ENCODE measurements around the gene GPD2.
A peak's percentile ranks its signal among the peaks of the same experiment; 100 is the strongest.

The GPD2 gene

DNA sequence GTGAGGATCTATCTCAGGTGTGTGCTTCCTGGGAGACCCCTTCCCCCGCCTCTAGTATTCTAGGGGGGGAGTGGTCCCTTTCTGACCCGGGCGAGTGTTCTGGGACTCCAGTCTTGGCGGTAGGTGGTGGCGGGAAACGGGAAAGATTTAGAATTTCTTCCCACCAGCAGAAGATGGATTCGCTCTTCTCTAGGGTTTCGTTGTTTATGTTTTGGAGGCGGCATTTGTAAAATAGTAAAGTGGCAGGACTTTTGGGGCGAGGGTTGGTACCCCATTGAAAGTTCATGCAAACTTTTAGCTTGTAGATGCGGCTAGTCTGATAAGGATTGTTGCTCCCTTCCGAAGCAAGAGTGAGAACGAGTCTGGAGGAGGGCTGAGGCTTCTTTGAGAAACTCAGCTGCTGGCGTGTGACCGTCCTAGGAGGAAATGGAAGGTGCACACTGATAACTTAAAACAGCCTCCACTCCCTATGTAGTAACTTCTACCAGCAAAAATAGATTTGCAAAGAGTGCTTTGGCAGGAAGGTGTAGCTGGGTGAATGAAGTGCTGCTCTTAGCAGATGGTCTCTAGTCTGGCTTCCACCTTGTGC is 412 bp downstream of the GPD2 start:
- DNase-seq (ENCODE audit: low read depth in 2 of 2): no peak

DNA sequence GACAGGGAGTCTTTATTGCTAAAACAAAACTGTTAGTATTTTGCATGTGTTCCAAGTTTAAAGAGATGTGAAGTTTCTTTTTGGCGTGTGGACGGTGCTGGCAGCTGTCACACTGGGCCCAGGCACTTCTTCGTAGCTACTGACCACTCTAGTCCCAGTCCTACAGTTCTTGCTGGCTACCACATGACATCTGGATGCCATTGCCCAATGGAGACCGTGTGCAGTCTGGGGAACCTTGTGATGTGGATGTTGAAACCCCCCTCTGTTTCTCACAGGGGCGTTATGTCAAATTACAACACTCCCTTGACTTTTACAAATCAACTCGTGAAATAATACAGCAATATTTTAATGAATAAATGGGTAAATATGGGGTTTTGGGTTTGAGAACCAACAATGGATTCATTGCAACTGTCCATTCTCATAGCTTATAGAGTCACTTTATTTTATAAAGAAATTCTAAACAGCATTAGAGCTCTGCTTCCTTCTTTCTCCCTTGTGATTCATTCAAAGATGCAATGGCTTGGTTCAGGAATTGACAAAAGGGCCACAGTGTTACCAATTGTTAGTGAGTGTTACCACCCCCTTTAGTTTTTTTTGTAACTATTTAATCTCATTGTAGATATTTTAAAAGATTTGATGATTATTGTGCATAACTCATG is 1.2 kb downstream of the GPD2 start:
- no peak for DNase-seq (ENCODE audit: low read depth in 2 of 2)

DNA sequence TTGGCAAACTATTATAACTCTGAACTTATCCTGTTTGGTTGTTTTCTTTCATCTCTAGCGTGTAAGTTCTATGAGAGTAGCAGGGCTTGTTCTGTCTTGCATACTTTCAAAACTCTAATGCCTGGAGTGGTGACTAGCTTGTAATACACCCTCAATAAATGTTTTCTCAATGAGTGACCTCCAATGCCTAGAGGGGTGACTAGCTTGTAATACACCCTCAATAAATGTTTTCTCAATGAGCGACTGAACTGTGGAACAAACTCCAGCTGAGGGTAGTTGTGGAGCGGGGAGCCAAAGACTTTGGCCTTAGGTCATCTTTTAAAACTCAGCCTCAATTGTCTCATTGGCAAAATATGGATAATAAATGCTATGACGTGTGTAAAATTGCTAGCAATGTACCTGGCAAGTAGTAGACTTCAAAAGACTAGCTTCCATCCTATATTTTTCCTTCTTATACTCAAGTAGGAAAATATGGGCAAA is 1.8 kb downstream of the GPD2 start:
- no peak for DNase-seq (ENCODE audit: low read depth in 2 of 2)

DNA sequence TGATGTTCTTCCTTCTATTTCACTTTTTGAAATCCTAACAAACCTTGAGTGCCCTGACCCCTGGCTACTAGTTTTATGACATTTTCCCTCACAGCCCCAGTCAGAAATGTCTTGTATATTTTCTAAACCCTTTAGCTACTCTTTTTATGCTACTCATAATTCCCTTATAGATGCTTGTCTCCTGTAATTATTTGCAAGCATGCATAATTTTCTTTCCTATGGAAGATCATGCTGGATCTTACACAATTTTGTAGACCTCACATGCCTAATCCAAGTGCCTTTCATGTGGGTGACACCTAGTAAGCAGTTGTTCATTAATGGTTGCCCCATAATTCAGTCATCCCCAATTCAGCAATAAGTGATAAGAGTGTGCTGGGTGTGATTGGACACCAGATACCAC is 6.9 kb downstream of the GPD2 start:
- no peak for DNase-seq (ENCODE audit: low read depth in 2 of 2)

DNA sequence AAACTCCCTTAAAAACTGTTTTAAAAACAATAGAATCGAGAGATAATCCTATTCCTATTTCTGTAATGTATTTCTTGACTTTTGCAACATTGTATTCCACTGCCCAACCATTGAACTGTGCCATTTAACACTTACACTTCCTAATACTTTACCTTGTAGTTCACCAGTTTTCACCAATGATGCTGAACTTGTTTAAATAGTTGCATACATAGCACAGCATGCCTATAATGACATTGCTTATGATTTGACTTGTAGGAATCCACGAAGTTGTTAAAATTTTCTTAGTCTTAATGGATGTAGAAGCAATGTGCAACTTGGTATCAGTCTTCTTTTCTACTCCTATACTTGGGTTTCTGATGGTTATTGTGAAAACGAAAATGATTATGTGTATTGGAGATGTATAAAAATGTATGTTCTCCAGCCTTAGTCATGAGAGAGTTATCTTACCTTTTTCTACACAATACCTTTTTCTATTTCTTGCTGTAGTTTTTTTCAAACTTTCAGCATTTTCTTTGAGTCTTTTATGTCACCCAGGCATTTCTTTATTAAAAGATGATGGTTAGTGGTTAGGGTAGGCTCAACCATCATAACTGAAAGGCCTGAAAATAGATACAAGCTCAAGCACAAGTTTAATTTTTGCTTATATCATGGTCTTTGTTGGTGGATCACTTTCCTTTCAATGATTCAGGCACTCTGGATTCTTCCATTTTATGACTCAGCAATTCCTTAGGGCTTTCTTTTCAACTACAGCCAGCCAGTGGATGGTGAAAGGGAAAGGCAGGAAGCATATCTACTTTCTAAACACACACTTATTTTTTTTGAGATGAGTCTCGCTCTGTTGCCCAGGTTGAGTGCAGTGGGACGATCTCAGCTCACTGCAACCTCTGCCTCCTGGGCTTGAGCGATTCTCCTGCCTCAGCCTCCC is 9.4 kb downstream of the GPD2 start:
- peak; percentile 77 to 79 for DNase-seq (ENCODE audit: low read depth in 2 of 2)

DNA sequence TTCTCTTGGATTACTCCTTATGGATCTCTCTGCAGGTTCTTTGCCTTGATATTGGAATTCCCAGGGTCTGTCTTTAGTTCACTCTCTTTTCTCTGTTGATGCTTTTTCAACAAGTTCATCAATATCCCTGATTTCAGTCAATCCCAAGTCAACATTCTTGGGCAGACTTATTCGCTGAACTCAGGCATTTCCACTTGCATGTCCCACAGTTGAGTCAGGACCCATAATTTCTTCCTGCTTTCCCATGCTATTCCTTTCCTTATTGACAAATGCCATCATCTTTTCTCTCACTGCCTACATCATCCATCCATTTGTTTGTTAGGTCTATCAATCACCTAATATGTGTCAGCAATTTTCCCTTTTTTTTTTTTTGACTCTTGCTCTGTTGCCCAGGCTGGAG is 11.6 kb downstream of the GPD2 start:
- no peak for DNase-seq (ENCODE audit: low read depth in 2 of 2)

DNA sequence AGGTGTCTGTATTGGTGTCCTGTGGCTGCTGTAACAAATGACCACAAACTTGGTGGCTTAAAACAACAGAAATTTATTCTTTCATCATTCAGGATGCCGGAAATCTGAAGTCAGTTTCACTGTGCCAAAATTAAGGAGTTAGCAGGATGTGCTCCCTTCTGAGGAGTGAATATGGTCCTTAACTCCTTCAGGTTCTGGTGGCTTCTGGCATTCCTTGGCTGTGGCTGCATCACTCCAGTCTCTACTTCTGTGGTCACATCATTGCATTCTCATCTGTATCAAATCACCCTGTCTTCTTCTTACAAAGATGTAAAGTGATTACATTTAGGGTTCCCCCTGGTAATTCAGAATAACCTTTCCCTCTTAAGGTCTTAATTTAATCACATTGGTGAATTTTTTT is 12.6 kb downstream of the GPD2 start:
- no peak for DNase-seq (ENCODE audit: low read depth in 2 of 2)

DNA sequence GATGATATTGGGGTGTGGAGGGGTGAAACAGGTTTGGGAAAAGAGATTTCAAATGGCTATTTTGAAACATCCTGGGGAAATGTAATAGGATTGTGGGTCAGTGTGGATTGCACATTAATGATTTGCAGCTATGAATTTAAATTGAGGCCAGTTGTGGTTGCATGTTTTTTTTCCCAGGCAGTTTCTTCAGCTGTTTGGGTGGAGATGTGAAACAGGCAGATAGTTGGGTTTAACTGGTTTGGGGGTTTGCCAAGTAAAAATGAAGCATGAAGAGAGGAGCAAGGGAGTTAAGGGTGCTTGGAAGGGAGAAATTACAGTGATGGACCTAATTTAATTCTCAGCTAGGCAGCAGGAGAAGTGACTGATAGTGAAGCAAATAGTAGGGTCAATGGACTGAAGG is 16.8 kb downstream of the GPD2 start:
- DNase-seq (ENCODE audit: low read depth in 2 of 2): peak in 1 of 2 experiments; percentile 63

DNA sequence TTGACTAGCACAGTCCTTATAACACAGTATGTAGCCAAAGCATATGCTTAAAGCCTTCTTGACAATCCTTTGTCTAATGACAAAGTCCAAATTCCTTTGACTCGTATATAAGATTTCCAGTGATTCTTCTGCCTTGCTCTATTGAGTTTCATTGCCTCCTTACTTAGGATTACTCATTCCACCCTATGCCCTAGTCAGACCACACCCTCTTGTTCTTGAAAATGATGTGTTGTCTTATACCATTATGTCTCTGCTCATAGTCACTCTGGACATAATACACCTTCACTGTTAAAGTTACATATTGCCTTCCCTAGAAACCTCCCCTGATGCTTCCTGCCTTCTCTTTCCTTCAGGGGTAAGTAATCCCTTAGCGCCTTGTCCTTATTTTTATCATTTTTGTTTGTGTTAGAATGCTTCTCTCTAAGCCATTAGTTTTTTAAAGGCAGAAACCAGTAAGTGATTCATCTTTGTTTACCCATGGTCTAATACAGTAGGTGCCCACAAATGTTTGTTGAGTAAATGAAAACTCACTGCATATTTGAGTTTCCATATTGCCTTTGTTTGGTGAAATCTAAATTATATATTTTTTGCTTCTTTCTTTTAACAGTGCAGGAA is 19.3 kb downstream of the GPD2 start:
- DNase-seq (ENCODE audit: low read depth in 2 of 2): no peak

DNA sequence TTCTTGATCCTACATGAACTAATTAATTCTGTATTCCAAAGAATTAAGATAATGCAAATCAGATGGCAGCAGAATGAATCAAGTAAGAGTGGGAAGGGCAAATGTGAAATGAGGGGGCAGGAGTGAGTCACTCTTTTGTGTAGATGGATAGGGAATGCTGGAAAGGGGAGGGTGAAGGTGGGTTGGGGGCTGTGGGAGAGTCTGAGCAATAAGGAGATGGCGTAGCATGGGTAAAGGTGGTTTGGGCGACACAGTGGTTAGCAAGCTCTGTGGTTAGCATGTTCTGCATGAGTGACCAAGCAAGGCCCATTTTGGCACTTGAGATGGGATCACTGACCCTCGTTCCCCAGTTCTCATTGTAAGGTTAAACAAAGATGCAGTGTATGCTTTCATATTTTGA is 20.4 kb downstream of the GPD2 start:
- DNase-seq (ENCODE audit: low read depth in 2 of 2): no peak

DNA sequence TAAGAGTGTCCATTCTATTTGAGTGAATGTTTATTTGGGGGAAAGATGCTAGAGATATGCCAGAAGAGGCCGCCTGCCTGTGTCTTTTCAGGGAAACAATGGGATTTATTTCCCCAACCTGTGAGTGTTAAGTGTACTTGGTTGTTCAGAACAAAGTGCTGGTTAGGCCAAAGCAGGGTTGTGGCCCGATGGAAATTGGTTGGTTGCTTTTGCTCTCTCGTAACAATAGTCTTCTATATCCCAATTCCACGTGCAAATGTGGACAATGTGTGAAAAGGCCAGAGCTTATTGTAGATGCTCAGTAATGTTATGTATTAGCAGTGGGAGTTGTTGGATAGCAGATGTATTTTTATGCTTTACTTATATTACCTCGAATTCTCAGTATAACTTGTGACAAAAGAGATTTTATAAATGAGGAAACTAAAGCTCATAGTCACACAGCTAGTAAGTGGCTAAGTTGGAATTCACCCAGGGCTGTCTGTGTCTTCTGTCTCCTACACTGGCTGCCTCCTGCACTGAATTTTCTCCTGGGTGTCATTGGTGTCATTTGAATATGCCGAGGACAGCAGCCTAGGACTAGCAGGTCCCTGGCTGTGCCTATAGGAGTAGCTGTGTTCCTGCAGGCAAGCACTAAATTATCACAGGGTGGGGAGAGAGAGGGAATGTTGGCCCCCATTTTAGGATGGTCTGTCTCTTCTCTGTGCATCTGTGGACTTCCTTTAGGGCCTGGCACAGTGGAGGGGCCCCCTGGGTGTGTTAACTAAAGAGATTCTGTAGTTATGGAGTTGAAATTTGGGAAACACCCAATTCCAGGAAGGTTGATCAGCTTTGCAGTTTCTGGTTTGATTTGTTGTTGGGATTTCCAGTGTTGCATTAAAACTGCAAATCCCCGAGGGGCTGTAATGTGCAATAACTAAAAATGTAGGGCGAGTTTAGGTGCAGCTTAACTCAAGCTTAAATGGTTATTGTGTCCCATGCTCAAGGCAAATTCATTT is 21.6 kb downstream of the GPD2 start:
- DNase-seq (ENCODE audit: low read depth in 2 of 2): no peak

DNA sequence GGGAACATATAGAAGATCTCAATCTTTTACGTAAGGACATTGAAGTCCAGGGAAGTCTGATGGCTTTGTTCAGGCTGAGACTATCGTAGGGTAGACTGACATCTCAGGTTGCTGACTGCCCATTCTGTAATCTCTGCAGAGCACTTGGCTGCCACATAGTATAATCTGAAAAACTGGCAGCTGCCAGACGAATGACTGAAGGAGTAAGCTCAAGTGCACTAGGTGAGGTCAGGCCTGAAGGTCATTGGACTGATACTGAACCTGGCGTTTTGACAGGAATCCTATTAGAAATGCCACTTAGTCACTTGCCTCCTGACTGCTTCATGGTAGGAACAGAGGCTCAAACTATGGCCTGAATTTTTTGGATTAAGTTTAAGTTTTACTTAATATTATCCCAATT is 23.5 kb downstream of the GPD2 start:
- no peak for DNase-seq (ENCODE audit: low read depth in 2 of 2)

DNA sequence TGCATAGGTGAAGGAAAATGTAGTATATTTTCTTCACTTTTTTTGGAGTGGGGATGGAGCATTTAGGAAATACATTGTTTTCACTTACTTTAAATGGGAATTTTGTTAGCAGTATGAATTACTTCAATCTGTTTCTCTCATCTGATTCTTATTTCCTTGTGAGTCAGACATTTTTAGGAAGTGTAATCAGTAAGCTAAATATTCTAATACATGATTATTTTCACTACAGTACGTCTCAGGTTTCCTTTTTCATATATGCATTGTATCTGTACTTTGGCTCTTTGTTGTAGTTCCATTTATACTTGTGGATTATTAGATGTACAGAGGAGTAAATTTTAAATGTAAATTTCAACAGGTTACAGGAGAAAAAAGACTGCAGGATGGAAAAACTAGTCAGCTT is 27.9 kb downstream of the GPD2 start:
- DNase-seq (ENCODE audit: low read depth in 2 of 2): no peak

DNA sequence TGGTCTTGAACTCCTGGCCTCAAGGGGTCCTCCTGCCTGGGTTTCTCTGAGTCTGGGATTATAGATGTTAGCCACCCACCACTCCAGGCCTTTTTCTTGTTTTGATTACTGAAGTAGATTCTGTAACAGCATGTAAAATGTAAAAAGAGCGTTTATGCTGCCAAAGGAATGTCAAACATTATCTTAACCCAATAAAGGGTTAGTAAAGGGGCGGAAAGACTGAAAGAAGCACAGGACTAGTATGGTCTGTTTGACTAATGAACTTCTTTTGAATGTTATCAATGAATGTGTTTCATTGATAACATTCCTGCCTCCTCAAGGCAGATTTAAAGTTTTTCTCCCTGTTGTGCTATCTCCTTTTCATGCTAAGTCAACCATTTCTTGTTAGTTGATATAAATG is 29.4 kb downstream of the GPD2 start:
- no peak for DNase-seq (ENCODE audit: low read depth in 2 of 2)

DNA sequence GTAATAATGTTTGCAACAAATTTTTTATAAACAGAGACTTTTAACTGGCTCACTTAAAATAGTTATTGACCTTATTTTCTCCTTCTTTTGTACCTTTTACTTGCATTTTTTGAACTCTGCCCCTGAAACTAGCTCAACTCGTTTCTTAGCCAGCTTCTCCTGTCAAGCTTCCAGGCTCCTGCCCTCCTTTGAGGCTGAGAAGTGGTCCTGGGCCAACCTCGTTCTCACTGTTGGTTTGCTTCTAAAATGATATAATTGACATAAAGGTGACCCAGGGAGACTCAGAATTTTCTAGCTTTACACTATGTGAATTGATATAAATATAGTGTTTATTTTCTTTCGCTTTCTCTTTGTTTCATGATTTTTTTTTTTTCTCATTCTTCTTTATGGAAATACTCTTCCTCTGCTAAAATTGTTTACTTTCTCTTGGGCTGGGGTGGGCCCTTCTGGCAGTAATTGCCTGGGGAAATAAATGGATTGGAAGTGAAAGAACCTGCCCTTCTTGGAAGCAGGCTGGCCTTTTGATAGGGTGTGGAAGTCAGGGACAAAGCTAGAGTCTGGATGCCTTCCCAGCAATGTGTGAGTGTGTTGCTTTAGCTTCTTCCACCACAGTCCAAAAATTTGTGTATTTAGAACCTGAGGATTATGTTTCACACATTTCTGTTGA is 30.7 kb downstream of the GPD2 start:
- no peak for DNase-seq (ENCODE audit: low read depth in 2 of 2)

DNA sequence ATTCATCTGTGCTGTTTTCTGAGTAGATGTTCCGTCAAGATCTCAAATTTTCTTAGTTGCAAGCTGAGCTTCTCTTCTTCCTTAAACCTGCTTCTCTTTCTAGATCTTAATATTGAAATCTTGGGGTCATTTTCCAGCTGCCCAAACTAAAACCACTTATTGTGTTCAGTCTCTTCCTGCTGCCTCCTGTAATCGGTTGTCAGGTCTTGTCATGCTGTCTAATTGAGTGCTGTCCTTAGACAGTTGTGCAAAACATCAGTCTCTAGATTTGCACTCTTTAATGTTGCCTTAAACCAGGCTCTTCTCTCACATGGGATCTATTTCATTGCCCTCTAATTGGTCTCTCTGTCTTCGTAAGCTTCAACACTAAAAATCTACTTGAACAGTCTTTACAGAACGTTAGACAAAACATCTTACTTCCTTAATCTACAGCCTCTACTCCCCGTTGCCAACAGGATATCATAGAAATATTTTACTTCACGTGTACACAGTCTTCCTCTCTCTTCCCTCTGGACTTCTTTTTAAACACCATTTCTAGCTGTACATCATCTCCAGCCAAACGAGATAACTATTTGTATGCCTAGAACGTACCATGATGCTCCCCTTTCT is 34.9 kb downstream of the GPD2 start:
- no peak for DNase-seq (ENCODE audit: low read depth in 2 of 2)

DNA sequence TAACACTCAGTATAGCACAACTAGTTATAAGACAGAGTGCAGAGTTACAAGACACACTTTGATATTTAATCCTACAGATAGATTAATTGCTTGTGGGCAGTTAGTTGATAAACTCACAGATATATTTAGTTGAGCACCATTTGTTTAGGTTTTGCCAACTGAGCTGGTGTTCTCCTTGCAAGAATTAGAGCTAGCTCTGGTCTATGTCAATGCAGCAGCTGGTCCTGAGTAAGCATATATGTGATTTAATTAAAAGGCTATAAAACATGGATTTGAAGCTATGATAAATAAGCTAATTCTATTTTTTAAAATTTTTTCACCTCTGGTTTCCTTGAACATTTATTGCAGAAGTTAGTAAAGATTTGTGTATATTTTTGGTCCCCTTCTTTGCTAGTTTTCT is 35.6 kb downstream of the GPD2 start:
- DNase-seq (ENCODE audit: low read depth in 2 of 2): no peak

DNA sequence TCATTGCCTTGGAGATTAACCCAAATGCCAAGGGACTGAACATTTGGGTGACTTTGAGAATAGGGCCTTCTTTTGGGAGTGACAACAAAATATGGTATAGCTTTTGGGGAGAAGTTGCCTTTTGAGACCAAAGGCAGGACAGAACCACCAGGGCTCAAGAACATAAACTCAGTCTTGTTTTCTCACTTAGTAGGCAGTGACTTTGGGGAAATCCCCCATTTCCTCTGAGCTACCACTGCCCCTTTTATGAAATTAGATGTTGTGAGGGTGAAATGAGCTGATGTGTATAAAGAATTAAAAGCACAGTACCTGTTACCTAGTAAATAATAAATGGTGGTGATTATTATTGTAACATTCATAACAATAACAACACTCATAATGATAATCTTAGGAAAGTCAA is 36.5 kb downstream of the GPD2 start:
- no peak for DNase-seq (ENCODE audit: low read depth in 2 of 2)

DNA sequence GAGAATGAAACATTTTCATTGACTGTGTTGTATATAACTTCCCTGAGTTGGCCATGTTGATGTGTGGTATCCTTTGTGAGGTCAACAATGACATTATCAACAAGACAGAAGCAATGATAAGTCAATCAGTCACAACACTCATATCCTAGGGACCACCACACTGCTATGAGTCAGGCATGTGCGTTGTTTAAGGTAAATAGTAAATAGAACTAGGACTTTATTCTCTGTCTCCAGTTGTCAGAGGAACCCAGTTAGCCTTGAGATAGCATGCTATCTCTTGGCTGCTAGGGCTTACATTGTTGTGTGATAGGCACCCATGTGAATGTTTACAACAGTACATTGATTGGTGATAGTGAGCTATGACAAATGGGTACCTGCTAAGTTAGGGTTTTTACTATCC is 37.3 kb downstream of the GPD2 start:
- DNase-seq (ENCODE audit: low read depth in 2 of 2): no peak

DNA sequence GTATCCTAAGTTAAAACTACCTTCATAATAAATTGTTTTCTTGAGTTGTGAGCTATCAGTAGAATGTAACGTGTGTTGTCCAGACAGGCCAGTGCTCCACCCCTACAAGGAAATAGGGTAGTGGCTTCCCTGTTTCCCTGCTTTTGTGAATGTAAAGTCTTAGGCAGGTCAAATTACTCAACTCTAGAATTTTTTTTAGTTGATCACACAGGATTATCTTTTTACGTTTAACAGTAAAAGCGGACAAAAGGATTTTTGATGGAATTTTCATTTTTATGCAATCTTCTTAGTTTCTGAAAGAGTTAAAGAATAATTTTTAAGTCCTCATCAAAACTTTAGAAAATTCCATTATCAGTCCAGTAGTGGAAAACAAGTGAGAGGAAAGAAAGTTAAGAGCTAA is 38.2 kb downstream of the GPD2 start:
- DNase-seq (ENCODE audit: low read depth in 2 of 2): no peak

All from fibroblast of skin of left biceps (primary cell).